NCI-H2196 treated with DMSO at 0.1 percent for 48 hours (cell line): ENCODE measurements around the gene CIROP.

Experiments
- DNase-seq: peaks from one replicate; lab custom pipeline; 2025; ENCODE audit not compliant: unreplicated experiment; lab: John Stamatoyannopoulos, UW

The CIROP gene

GRCh38 chr14:23104591-23105347, at the start of gene CIROP:
TSS of gene CIROP (minus strand) at chr14:23104989. CDS start at chr14:23104920, 69 bp downstream.
- no peak for DNase-seq

GRCh38 chr14:23153851-23154796, 49.3 kb upstream of the CIROP start:
- no peak for DNase-seq

- no peak for DNase-seq
Measured at GRCh38 chr14:23151342-23151741, 46.6 kb upstream of the CIROP start.

- DNase-seq: no peak
Measured at GRCh38 chr14:23149745-23150144, 45.0 kb upstream of the CIROP start.

GRCh38 chr14:23148591-23149249, 43.9 kb upstream of the CIROP start:
- no peak for DNase-seq

GRCh38 chr14:23147676-23148075, 42.9 kb upstream of the CIROP start:
- DNase-seq: no peak

- DNase-seq: no peak
Measured at GRCh38 chr14:23146980-23147379, 42.2 kb upstream of the CIROP start.

GRCh38 chr14:23146351-23146910, 41.6 kb upstream of the CIROP start:
- no peak for DNase-seq

- DNase-seq: no peak
Measured at GRCh38 chr14:23145794-23146350, 41.1 kb upstream of the CIROP start.

GRCh38 chr14:23143911-23144310, 39.1 kb upstream of the CIROP start:
- no peak for DNase-seq

- no peak for DNase-seq
Measured at GRCh38 chr14:23142826-23143225, 38.0 kb upstream of the CIROP start.

- DNase-seq: no peak
Measured at GRCh38 chr14:23141706-23142444, 37.1 kb upstream of the CIROP start.

- no peak for DNase-seq
Measured at GRCh38 chr14:23140371-23140770, 35.6 kb upstream of the CIROP start.

- no peak for DNase-seq
Measured at GRCh38 chr14:23139874-23140273, 35.1 kb upstream of the CIROP start.

- no peak for DNase-seq
Measured at GRCh38 chr14:23137813-23138535, 33.2 kb upstream of the CIROP start.

- peak; percentile 36 for DNase-seq
Measured at GRCh38 chr14:23137192-23137812, 32.5 kb upstream of the CIROP start.

- DNase-seq: no peak
Measured at GRCh38 chr14:23136566-23137133, 31.9 kb upstream of the CIROP start.

GRCh38 chr14:23132970-23133369, 28.2 kb upstream of the CIROP start:
- no peak for DNase-seq

GRCh38 chr14:23131482-23131881, 26.7 kb upstream of the CIROP start:
- DNase-seq: no peak
